Stimulated activated naive CD8-positive, alpha-beta T cell treated with anti-CD3 and anti-CD28 coated beads, Interleukin-15, amount 100 ng/mL, for 72 hours (primary cell): Measurements from ENCODE around the gene CTDSPL.

Source experiments
- ATAC-seq: fragments of 150-1000 bp; cut with Tn5 transposase; 2 replicates; pipeline ENCODE4 v1.10.0; 2021; ENCODE audit warnings: mild to moderate bottlenecking, moderate library complexity
- DNase-seq, 2 donors: peaks; one replicate each; pipeline ENCODE4 v3.0.0; 2021 to 2022
- H3K27ac Mint-ChIP-seq, 2 donors: one replicate each; pipeline ENCODE4 v1.8.0; 2022; ENCODE audit warnings: mild to moderate bottlenecking in 2 of 2, mixed read lengths in 2 of 2, moderate library complexity in 2 of 2
- H3K27me3 Mint-ChIP-seq: one replicate; pipeline ENCODE4 v1.8.0; 2022; ENCODE audit warnings: mixed read lengths
- H3K4me1 Mint-ChIP-seq: one replicate; pipeline ENCODE4 v1.8.0; 2022; ENCODE audit warnings: mild to moderate bottlenecking, mixed read lengths
- H3K4me3 Mint-ChIP-seq, 2 donors: one replicate each; pipeline ENCODE4 v1.8.0; 2022; ENCODE audit warnings: mild to moderate bottlenecking in 2 of 2, mixed read lengths in 2 of 2, moderate library complexity in 1 of 2
- H3K9me3 Mint-ChIP-seq, 2 donors: one replicate each; pipeline ENCODE4 v1.8.0; 2022; ENCODE audit warnings: mixed read lengths in 2 of 2

Gene CTDSPL

GRCh38 chr3:38005076-38006020 is 143.7 kb downstream of the CTDSPL start:
- no peak for ATAC-seq
- no peaks in the 10 kb centered on the region for H3K9me3 Mint-ChIP-seq
- H3K27ac Mint-ChIP-seq = peak overlapping the region in 1 of 2 donors; percentile 63

GRCh38 chr3:38006031-38006430 is 144.4 kb downstream of the CTDSPL start:
- DNase-seq (no peak), ATAC-seq (no peak)
- Mint-ChIP-seq H3K4me1 (peaks cover 21% of the 10 kb centered on the region), H3K4me3 (no peak overlapping the region), H3K27me3 (no peaks in the 10 kb centered on the region), H3K9me3 (no peaks in the 10 kb centered on the region), H3K27ac (no peak overlapping the region)

More at GRCh38 chr3:38005076-38006020, 143.7 kb downstream of the CTDSPL start:
- Mint-ChIP-seq H3K4me3 (no peak overlapping the region), H3K27me3 (no peaks in the 10 kb centered on the region), H3K4me1 (peaks cover 21% of the 10 kb centered on the region)
- no peak for DNase-seq

GRCh38 chr3:38006445-38006995 is 144.8 kb downstream of the CTDSPL start:
- H3K9me3 Mint-ChIP-seq = no peaks in the 10 kb centered on the region
- peaks cover 21% of the 10 kb centered on the region for H3K4me1 Mint-ChIP-seq
- ATAC-seq = no peak
- peak overlapping the region in 1 of 2 donors; percentile 34 for H3K27ac Mint-ChIP-seq
- H3K27me3 Mint-ChIP-seq = no peaks in the 10 kb centered on the region
- H3K4me3 Mint-ChIP-seq = no peak overlapping the region
- DNase-seq = no peak

GRCh38 chr3:38007754-38008090 is 146.0 kb downstream of the CTDSPL start:
- ATAC-seq = no peak
- Mint-ChIP-seq H3K27ac (no peak overlapping the region), H3K4me3 (no peak overlapping the region)

GRCh38 chr3:38008191-38008701 is 146.6 kb downstream of the CTDSPL start:
- no peak overlapping the region for H3K27ac Mint-ChIP-seq
- no peaks in the 10 kb centered on the region for H3K27me3 Mint-ChIP-seq
- ATAC-seq = no peak
- H3K9me3 Mint-ChIP-seq = no peaks in the 10 kb centered on the region
- DNase-seq = no peak
- no peak overlapping the region for H3K4me3 Mint-ChIP-seq
- peaks cover 15% of the 10 kb centered on the region for H3K4me1 Mint-ChIP-seq

More at GRCh38 chr3:38007754-38008090, 146.0 kb downstream of the CTDSPL start:
- Mint-ChIP-seq H3K27me3 (no peaks in the 10 kb centered on the region), H3K9me3 (no peaks in the 10 kb centered on the region), H3K4me1 (peaks cover 20% of the 10 kb centered on the region)
- no peak for DNase-seq

GRCh38 chr3:38008971-38009580 is 147.4 kb downstream of the CTDSPL start:
- Mint-ChIP-seq H3K4me1 (peaks cover 6% of the 10 kb centered on the region), H3K27me3 (no peaks in the 10 kb centered on the region), H3K9me3 (no peaks in the 10 kb centered on the region), H3K27ac (peak overlapping the region in 1 of 2 donors; percentile 64), H3K4me3 (no peak overlapping the region)
- ATAC-seq (peak; percentile 16), DNase-seq (no peak)

GRCh38 chr3:38009807-38010591 is 148.3 kb downstream of the CTDSPL start:
- Mint-ChIP-seq H3K27ac (peak overlapping the region; percentile 60 to 82), H3K4me1 (no peaks in the 10 kb centered on the region), H3K9me3 (no peaks in the 10 kb centered on the region), H3K27me3 (no peaks in the 10 kb centered on the region), H3K4me3 (no peak overlapping the region)
- ATAC-seq (peak; percentile 44), DNase-seq (no peak)

- DNase-seq (no peak), ATAC-seq (no peak)
- H3K4me1 Mint-ChIP-seq = no peaks in the 10 kb centered on the region
- no peak overlapping the region for H3K4me3 Mint-ChIP-seq
- no peaks in the 10 kb centered on the region for H3K9me3 Mint-ChIP-seq
- no peaks in the 10 kb centered on the region for H3K27me3 Mint-ChIP-seq
- peak overlapping the region in 1 of 2 donors; percentile 83 for H3K27ac Mint-ChIP-seq
These were observed 149.4 kb downstream of the CTDSPL start for GRCh38 chr3:38011111-38011510.

- Mint-ChIP-seq H3K27ac (no peak overlapping the region), H3K4me1 (no peaks in the 10 kb centered on the region), H3K4me3 (no peak overlapping the region), H3K9me3 (peaks cover 0 to 5% of the 10 kb centered on the region in 2 donors), H3K27me3 (no peaks in the 10 kb centered on the region)
- DNase-seq = no peak
- no peak for ATAC-seq
These were observed 153.8 kb downstream of the CTDSPL start for GRCh38 chr3:38015485-38015884.

- ATAC-seq = no peak
- Mint-ChIP-seq H3K27ac (no peak overlapping the region), H3K9me3 (peaks cover 0 to 5% of the 10 kb centered on the region in 2 donors), H3K4me1 (peaks cover 2% of the 10 kb centered on the region), H3K4me3 (no peak overlapping the region), H3K27me3 (no peaks in the 10 kb centered on the region)
- DNase-seq = no peak
These were observed 154.3 kb downstream of the CTDSPL start for GRCh38 chr3:38015984-38016383.

GRCh38 chr3:38016410-38016809 is 154.7 kb downstream of the CTDSPL start:
- Mint-ChIP-seq H3K27ac (no peak overlapping the region), H3K27me3 (no peaks in the 10 kb centered on the region), H3K9me3 (peaks cover 0 to 5% of the 10 kb centered on the region in 2 donors), H3K4me1 (peaks cover 5% of the 10 kb centered on the region), H3K4me3 (no peak overlapping the region)
- DNase-seq (no peak), ATAC-seq (no peak)

GRCh38 chr3:38016847-38017444 is 155.3 kb downstream of the CTDSPL start:
- H3K4me3 Mint-ChIP-seq = no peak overlapping the region
- peak; percentile 9 for ATAC-seq
- no peak for DNase-seq
- no peak overlapping the region for H3K27ac Mint-ChIP-seq
- peaks cover 0 to 5% of the 10 kb centered on the region in 2 donors for H3K9me3 Mint-ChIP-seq
- H3K27me3 Mint-ChIP-seq = no peaks in the 10 kb centered on the region
- H3K4me1 Mint-ChIP-seq = peaks cover 5% of the 10 kb centered on the region

- ATAC-seq (peak; percentile 8), DNase-seq (no peak)
- Mint-ChIP-seq H3K27ac (no peak overlapping the region), H3K4me3 (no peak overlapping the region), H3K27me3 (no peaks in the 10 kb centered on the region), H3K9me3 (peaks cover 0 to 5% of the 10 kb centered on the region in 2 donors), H3K4me1 (peaks cover 5% of the 10 kb centered on the region)
These were observed 156.0 kb downstream of the CTDSPL start for GRCh38 chr3:38017445-38018295.
